NCI-H526 (cell line): ENCODE measurements around the gene FAM118A.
A peak's percentile ranks its signal among the peaks of the same experiment; 100 is the strongest.
"Not testable (repeated sequence)": the region's sequence is repeated elsewhere in the genome, so short reads cannot be mapped to it uniquely, and the experiment has no call there.

Source experiments
- DNase-seq, 2 experiments: peaks; one replicate each; lab custom pipeline; 2025; lab: John Stamatoyannopoulos, UW

FAM118A gene

DNA sequence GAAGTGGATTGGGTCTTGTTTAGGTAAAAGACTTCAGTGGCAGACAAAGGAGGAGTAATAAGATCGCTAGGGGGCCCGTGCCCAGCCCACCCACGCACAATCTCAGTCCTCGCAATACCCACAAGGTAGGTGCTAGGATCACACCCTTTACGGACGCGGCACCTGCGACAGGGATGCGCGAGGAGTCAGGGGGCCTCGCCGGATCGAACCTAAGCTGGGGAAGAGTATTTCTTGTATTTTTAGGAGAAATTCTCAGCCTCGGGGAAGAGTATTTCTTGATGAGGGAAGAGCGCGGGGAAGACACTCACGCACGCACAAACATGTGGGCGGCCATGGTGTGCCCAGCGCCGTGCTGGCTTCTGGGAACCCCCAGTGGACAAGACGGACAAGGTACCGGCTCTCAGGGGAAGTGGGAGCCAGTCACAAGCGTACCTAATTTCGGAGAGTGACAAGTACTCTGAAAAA, 745 bp upstream of the FAM118A start:
- no peak for DNase-seq

DNA sequence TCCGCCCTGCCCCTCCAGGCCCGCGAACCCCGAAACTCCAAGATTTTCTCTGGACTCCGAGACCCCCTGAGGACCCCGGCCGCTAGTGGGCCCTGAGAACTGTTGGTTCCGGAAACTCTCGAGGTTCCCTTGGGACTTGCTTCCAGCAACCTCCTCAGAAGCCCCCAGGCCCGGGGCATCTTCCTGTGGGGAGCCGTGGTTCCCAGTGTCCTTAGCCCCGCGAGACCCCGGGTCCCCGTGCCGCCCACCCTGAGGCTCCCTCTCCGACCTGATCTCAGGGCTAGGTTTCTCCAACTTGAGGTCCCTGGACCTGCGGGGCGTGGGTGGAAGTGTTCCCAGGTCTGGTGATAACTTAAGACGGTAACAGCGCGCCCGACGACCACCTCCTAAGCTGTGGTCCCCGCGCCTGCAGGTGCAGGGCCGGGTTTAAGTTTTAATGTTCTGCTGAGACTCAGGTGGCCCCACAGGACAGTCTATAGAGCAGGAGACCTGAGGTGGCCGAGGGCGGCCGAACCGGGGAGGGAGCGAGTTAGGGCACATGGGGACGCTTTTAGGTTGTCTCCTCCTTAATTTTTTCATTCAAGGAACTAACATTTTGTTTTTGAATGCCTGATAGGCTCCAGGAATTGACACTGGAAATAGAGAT, 720 bp downstream of the FAM118A start:
- DNase-seq, result peak in 1 of 2 experiments; percentile 18

DNA sequence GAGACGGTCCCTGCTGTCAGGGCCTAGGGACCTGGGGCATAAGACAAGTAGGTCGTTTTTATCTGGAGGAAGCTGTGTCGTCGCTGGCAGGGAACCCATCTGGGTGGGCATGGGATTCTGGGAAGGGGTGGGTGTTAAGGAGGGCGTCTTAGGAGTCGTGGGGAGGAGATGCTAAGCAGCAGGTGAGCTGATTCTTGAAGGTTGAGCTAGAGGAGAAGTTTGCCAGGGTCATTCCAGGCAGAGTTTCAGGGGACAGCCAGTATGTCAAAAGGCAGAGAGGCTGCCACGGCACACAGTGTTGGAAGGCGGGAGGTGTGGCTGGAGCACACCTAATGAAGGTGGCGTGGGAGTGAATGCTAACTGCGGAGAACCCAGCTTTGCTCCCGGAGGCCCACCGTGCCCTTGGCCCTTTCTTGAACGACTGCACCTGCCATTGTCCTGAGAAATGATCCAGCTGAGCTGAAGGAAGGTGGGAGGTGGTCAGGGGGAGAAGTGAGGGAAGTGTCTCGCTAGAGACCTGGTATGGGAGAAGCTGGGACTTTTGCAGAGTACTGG, 1.3 kb downstream of the FAM118A start:
- no peak for DNase-seq

DNA sequence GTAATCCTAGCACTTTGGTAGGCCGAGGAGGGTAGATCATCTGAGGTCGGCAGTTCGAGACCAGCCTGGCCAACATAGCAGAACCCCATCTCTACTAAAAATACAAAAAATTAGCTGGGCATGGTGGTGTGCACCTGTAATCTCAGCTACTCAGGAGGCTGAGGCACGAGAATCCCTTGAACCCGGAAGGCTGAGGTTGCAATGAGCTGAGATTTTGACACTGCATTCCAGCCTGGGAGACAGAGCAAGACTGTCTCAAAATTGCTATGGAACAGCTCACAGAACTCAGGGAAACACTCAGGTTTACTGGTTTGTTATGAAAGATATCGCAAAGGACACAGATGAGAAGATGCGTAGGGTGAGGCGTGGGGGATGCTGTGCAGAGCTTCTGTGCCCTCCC, 2.7 kb downstream of the FAM118A start:
- DNase-seq, result no peak

DNA sequence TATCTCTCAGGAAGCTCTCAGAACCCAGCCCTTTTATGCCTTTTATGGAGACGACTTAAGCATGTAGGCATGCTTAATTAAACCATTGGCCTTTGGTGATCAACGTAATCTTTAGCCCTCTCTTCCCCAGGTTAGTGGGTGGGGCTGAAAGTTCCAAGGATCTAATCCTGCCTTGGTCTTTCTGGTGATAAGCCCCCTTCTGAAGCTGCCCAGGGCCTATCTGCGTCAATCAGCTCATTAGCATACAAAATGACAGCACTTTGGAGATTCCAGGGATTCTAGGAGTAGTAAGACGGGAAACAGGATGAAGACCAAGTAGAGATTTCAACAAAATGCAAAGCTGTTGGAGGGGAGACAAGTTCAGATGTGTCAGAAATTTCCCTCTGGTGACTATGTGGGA, 3.1 kb downstream of the FAM118A start:
- DNase-seq, result no peak

DNA sequence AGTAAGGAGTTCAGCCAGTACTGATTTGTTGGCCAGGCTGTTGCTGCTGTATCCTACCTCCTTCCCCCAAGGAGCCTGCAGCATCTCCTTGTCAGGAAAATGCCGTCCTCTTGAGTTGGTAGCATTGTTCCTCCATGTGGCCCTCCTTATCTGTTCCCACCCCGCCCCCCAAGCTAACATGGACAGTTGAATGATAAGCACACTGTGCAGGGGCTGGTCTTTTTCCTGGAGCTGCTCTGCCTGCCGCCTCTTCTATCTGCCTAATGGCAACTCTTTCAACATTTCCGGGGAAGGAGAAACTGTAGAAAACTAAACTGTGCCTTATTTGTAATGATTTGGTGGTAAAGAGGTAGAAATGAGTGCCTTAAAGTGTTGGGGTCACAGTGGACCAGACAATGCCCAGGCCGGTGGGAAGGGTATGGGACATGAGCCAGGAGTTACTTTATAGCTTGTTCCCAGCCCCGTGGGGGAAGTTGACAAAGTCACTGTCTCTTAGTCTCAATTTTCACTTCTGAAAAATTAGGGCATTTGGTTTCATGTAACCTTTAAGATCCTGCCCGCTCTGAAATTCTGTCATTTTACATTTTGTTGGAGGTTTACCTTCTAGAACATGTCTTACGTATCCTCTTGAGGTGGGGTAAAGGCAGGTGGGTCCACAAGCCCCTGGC, 4.5 kb downstream of the FAM118A start:
- no peak for DNase-seq

DNA sequence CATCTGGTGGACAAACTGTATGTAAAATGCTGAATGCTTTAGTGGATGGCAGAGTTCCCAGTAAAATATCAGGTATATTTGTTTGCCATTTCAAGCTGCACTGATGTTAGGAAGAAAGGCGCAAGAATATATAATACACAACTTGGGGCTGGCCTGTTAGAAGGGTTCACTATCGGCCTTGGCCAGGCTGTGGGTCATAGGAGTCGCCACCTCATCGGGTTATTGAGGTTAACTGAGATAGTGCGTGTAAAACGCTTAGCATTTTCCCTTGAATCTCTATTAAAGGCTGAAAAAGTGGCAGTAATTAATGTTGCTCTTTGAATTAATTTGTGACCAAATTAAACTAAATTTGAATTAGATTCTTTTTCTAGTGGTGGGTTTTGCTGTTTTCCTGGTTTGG, 5.1 kb downstream of the FAM118A start:
- DNase-seq, result no peak

DNA sequence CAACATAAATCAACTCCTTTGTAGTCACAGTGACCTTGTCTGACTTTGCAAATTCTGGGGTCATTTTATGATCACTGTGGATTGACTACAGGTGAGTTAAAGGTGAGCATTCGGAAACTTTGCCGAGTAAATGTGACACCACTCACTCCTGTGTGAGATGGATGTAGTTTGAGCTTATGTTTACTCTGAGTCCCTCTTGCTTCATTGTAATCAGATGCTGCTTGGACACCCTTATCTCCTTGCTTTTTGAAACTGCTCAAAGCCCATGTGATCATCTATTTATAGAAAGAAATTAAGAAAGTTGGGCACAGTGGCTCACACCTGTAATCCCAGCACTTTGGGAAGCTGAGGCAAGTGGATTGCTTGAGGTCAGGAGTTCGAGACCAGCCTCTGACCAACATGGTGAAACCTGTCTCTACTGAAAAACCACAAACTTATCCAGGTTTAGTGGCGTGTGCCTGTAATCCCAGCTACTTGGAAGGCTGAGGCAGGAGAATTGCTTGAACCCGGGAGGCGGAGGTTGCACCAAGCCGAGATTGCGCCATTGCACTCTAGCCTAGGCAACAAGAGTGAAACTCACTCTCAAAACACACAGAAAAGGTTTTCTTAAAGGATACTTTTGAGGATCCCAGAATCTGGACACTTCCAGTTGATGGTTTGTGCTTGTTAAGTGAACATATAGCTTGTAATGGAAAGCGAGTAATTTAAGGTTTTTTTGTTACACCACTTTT, 7.2 kb downstream of the FAM118A start:
- no peak for DNase-seq

DNA sequence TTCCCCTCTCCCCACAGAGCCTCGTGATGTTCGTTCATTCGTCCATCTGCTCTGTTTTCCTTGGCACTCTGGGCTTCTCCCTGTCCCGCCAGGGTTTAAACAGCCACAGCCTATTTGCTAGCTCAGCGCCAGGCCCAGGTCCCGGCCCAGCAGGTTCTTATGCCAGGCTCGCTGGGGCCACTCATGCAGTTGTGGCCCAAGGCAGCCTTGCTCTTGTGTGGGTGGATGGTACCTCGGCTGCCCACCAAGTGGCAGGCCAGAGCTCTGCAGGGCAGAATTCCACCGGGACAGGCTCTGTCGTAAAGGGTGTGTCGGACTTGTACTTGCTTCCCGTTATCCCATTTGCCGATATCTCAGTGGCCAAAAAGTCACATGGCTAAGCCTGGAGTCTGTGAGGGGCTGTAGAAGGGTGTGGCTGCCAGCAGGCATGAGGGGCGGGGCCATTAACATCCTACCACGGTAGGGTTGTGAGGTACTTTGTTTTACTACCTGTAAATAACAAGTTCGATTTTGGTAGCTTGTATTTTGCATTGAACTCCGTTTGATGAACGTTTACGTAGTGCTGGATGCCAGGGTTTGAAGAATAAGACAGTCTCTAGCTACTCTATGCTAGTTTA, 7.9 kb downstream of the FAM118A start:
- peak in 1 of 2 experiments; percentile 12 for DNase-seq

DNA sequence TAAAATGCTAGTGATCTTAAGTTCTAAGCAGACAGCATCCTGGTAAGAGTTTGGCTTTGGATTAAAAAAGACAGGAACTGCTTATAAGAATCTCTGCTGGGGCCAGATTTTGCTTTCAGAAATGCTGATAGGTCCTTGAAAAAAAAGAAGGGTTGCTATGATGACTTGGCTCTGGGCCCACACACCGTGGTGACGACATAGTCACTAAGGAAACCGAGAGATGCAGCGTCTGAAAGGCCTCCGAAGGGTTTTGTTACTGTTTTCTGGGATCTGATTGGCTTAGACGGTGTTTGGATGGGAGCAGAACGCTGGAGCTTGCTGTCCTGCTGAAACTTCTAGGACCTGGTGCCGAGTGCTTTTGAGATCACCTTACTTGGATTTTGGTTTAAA, 8.4 kb downstream of the FAM118A start:
- no peak for DNase-seq

DNA sequence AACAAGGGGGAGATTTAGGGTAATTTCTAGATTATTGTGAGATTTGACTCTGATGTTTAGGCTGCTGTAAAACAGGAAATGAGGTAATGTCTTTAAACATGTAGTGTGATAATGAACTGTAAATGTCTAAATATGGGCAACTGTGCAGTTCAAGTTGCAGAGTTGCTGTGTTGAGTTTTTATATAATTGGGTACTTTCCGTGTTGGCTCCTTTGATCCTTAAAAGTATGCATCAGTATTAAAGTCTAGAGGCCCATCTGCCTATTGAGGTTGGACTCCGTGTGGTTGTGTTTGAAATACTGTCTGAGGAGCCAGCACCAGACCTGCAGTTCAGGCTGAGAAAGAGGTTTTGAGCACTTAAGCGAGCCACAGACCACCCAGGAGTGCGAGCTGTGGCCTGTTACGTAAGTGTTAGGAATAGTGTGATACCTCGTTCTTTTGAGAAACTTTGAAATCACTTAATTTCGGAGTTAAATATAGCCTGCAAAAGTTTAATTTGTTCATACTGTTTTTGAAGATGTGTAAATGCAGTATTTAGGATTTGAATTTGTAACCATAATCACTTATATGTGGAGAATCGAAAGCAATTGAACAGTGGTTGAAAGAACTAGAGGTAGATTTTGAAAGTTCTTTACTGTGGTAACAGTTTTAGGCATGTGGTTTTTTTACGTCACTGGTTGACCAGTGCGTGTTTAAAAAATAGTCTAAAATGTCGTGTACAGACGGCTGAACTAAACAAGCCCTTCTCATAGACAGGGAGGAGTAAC, 9.0 kb downstream of the FAM118A start:
- DNase-seq, result no peak

DNA sequence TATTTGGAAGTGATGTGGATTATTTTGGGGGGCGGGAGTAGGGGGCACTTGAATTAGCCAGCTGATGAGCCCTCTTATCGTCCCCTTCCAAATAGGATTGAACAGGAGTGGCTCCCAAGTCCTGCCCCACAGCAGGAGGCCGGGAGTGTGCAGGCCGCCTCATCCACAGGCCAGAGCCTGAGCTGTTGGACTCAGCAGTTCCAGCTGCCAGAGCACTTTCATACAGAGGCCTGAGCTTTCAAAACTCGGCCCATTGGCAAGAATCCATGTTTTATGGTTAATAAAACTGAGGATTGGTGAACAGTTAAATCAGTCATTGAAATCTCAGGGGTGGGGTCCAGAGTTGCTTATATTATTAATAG, 9.6 kb downstream of the FAM118A start:
- no peak for DNase-seq

DNA sequence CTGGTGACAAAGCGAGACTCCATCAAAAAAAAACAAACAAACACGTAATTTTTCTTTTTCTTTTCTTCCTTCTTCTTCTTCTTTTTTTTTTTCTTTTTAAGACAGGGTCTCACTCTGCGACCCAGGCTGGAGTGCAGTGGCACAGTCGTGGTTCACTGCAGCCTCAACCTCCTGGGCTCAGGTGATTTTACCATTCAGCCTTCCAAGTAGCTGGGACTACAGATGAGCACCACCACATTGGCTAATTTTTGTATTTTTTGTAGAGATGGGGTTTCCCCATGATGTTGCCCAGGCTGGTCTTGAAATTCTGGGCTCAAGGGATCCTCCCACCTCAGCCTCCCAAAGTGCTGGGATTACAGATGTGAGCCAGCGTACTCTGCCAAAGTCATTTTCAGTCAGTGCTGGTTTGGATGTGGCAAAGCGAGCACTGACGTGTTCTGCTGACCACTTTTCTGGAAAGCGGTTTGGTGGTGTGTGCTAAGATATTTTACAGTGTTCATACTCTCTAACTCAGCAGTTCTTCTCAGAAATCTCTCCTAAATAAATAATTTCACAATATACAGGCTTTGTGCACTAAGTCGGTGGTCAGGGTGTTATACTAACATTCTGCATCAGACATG, 10.7 kb downstream of the FAM118A start:
- DNase-seq, result no peak

DNA sequence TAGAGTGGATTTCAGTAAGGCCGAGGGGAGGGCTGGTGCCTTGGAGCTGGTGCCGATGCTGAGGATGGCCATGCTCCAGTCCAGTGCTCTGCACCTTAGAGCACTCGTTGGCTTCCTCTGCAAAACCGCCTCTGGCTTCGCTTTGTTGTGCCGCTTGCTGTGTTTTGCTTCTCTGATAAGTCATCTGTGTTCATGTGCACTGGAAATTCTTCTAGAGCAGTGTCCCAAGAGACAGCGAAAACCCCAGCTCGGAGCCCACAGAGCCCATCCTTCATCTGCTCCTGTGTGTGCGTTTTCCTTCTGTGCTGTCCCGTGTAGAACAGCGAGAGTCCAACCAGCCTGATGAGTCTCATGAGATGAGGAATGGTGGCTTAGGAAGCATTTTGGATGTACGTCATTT, 12.1 kb downstream of the FAM118A start:
- no peak for DNase-seq

DNA sequence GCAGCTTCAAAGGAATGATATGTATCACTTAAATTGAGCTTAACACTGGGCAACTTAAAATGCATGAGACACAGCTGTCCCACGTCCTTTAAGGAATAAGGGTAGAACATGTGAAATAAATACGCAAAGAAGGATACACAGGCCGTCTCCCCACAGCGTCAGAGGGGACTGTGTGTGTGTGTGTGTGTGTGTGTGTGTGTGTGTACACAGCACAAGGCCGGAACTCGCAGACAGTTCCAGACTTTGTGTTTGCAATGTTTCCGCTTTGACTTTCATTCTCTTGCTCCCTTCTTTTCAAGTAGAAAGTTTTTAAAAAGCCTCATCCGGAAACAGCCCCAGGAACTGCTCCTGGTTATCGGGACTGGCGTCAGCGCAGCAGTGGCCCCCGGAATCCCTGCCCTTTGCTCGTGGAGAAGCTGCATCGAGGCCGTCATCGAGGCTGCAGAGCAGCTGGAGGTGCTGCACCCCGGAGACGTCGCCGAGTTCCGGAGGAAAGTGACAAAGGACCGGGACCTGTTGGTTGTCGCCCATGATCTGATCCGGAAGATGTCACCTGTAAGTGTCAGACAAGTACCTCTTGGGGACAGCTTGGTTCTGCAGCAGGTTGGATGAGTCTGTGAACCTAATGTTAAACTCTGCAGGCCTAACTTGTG, 13.3 kb downstream of the FAM118A start:
- no peak for DNase-seq

DNA sequence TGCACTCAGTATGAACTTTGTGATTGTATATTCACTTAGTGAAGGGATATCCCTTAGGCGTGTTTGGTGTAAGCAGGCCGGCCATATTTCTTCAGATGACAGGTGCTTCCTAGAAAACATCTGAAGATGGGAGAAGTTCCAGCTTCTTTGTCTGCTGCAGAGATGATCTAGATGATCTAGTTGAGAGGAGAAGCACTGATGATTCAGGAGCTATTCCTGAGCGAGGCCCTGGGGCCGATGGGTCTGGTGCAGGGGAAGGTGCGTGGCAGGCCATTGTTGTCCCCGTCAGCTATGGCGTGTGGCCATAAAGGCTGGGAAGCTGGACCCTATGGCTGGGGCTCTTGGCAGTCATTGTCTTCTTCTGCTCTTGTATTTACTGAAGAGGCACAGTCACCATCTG, 14.0 kb downstream of the FAM118A start:
- DNase-seq, result no peak

DNA sequence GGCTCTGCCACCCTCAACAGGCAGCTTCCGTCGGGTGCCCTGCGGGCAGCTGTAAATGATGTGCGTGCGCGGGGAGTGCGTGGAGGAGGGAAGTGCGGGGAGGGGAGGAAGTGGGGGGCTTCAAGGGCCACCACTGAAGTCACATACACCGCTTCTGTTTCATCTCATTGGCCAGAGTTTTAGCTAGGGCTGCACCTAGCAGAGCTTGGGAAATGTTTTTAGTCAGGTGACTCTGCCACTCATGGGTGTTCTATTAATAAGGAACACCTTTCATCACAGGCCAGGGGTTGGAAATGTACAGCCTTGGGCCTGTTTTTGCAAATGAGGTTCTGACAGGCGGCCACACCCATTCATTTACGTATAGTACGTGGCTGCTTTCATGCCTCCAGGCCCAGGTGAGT, 14.6 kb downstream of the FAM118A start:
- DNase-seq, result peak in 1 of 2 experiments; percentile 16

DNA sequence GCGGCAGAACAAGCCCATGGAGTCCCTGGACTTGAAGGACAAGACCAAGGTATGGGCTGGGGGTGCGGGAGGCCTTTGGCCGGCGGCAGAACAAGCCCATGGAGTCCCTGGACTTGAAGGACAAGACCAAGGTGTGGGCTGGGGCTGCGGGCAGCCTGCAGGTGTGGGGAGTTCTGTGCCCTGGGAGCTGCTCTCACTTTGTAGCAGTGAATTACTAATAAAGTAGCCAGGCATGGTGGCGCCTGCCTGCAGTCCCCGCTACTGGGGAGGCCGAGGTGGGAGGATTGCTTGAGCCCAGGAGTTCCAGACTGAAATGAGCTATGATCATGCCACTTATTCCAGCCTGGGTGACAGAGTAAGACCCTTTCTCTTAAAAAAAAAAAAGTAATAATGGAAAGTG, 18.5 kb downstream of the FAM118A start:
- not testable (repeated sequence) for DNase-seq

DNA sequence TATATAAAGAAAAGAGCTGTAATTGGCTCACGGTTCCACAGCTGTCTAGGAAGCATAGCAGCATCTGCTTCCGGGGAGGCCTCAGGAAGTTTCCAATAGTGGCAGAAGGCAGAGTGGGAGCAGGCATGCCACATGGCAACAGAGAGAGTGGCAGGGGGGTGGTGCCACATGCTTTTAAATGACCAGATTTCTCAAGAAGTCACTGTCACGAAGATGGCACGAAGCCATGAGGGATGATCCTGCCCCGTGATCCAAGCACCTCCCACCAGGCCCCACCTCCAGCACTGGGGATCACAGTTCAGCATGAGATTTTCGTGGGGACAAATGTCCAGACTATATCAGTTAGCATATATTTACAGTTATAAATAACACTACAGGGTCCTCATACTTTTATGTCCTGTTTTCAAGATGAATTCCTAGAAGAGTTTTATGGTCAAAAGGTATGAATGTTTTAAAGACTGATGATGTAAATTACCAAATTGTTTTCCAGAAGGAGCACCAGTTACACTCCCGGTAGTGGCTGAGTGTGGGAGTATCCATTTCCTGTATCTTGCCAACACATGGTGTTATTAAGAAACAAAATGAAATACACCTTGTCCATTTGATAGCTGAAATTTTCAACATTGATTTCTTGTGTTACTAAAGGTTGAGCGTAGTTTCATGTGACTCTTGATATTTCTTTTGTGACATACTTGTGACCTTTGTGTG, 19.2 kb downstream of the FAM118A start:
- no peak for DNase-seq

DNA sequence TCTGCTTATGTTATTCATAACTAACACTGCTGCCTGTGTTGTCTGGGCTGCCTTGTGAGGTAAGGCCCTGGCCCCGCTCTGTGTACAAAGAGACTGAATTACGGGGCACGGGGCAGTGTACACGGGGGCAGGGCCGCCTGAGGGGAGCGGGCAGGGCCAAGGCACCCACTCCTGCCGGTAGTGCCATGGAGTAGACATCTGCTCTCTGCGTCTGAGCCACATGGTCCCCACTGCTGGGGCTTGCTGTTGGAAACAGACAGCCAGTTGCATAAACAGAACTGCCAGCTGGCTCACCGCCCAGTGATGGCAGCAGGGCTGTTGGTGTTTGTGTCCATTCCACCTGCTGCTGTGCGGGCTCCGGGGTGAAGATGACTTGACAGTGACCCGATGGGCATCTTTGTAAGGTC, 19.8 kb downstream of the FAM118A start:
- no peak for DNase-seq
